Panc1 (cell line): ENCODE data around the gene RBMX. TPM values are rescaled to one million over a fixed set of nuclear protein-coding genes. Genes with fewer than 3 reads are reported as not detected.
A peak's percentile ranks its signal among the peaks of the same experiment; 100 is the strongest.

Experiments used
- ATAC-seq: fragments of 200-7000 bp; cut with Tn5 transposase; 2 replicates; pipeline ENCODE4 v1.9.1; 2020; ENCODE audit warnings: mild to moderate bottlenecking, moderate library complexity
- BruUV-seq: library from RNA; stranded (reverse); fragments of 400-500 nt; replicated peaks from 2 replicates; lab custom pipeline; 2021; lab: Mats Ljungman, UMichigan
- CTCF ChIA-PET: fragments of 300-600 bp; sonication (Branson Sonifier 250); formaldehyde crosslinking; loops from one replicate; lab custom pipeline; 2022; ENCODE audit warnings: antibody characterized with exemption; lab: Charles Lee
- POLR2A ChIA-PET: fragments of 300-600 bp; sonication (Branson Sonifier 250); formaldehyde crosslinking; loops from one replicate; lab custom pipeline; 2022; ENCODE audit warnings: antibody characterized with exemption; lab: Charles Lee
- DNase-seq: peaks from one replicate; pipeline ENCODE4 v3.0.0-alpha.2; 2010; ENCODE audit warnings: low read depth, low spot score
- H3K27ac ChIP-seq: 2 replicates; pipeline ENCODE4 v1.5.1; 2011; ENCODE audit warnings: mild to moderate bottlenecking, low read length, inconsistent platforms
- H3K27me3 ChIP-seq: fragments of 200-500 bp; sonication (Bioruptor generic); 2 replicates; pipeline ENCODE4 v1.6.0; 2014; ENCODE audit warnings: low read length, inconsistent platforms; ENCODE audit not compliant: control insufficient read depth, insufficient read depth
- H3K36me3 ChIP-seq: fragments of 200-500 bp; sonication (Bioruptor generic); 2 replicates; pipeline ENCODE4 v1.5.1; 2014; ENCODE audit warnings: inconsistent platforms, mild to moderate bottlenecking, low read length, moderate library complexity; ENCODE audit not compliant: control insufficient read depth, insufficient read depth
- H3K4me1 ChIP-seq: 2 replicates; pipeline ENCODE4 v1.5.1; 2011; ENCODE audit warnings: inconsistent platforms, mild to moderate bottlenecking, low read length, moderate library complexity; ENCODE audit not compliant: control insufficient read depth, insufficient read depth
- H3K4me3 ChIP-seq, 2 experiments: 2 replicates each; pipeline ENCODE4 v1.5.1; 2011 to 2012; ENCODE audit warnings: low read depth in 2 of 2, low read length in 2 of 2, mild to moderate bottlenecking in 2 of 2, inconsistent platforms in 1 of 2, moderate library complexity in 1 of 2
- H3K9me3 ChIP-seq: fragments of 200-500 bp; sonication (Bioruptor generic); 2 replicates; pipeline ENCODE4 v1.5.1; 2014; ENCODE audit warnings: low read depth, mild to moderate bottlenecking, inconsistent platforms, low read length, moderate library complexity; ENCODE audit not compliant: control insufficient read depth, insufficient read depth
- CTCF ChIP-seq: fragments of 450-650 bp; IDR thresholded peaks from 2 replicates; pipeline ENCODE4 v1.5.1; 2017; ENCODE audit warnings: mild to moderate bottlenecking
- POLR2AphosphoS5 ChIP-seq: IDR thresholded peaks from 2 replicates; pipeline ENCODE4 v1.6.1; 2012; ENCODE audit warnings: mild to moderate bottlenecking, low read depth, low read length, moderate library complexity
- REST ChIP-seq, 2 experiments: IDR thresholded peaks; 2 replicates each; pipeline ENCODE4 v1.6.1; 2011 to 2012; ENCODE audit warnings: low read depth in 2 of 2, control low read depth in 1 of 2, low read length in 1 of 2, mild to moderate bottlenecking in 1 of 2, moderate library complexity in 1 of 2; ENCODE audit not compliant: insufficient read depth in 1 of 2
- SIN3A ChIP-seq: IDR thresholded peaks from 2 replicates; pipeline ENCODE4 v1.6.1; 2012; ENCODE audit warnings: low read depth, mild to moderate bottlenecking, low read length, moderate library complexity, borderline replicate concordance; ENCODE audit not compliant: insufficient read depth
- TCF7L2 ChIP-seq: IDR thresholded peaks from 2 replicates; pipeline ENCODE4 v1.6.1; 2011; ENCODE audit warnings: mild to moderate bottlenecking, low read depth, low read length, inconsistent platforms
- in situ Hi-C: cut with HindIII; loops from 2 replicates; pipeline ENCODE4 v1.10.0; 2016; ENCODE audit warnings: low sequenced_read_pairs, low pct_unique_long_range_greater_than_20kb
- intact Hi-C: fragments of 100-400 bp; cut with micrococcal nuclease; formaldehyde crosslinking; loops from one replicate; pipeline ENCODE4 v1.10.0; 2022; ENCODE audit not compliant: unreplicated experiment
- total RNA-seq: library from RNA; stranded (reverse); gene quantifications from one replicate; pipeline ENCODE4 v1.2.1, GENCODE V29; 2021; ENCODE audit not compliant: unreplicated experiment

Gene RBMX
- total RNA-seq, 1 experiment from 2014 or later = 239 TPM

GRCh38 chrX:136911253-136911652, 30.7 kb upstream of the RBMX start:
- ATAC-seq = no peak
- CTCF ChIA-PET = no interaction called here
- Histone ChIP-seq H3K4me3 (peak overlapping the region in 1 of 2 experiments; percentile 98; a peak in 1 of 4 replicates), H3K27ac (peak overlapping the region; percentile 91), H3K9me3 (no peaks in the 10 kb centered on the region), H3K27me3 (no peaks in the 10 kb centered on the region), H3K36me3 (no peaks in the 10 kb centered on the region), H3K4me1 (peaks cover 5% of the 10 kb centered on the region)
- TF ChIP-seq TCF7L2 (no peak), SIN3A (no peak), POLR2AphosphoS5 (no peak), REST (IDR thresholded peaks at IDR 0.05; ENCODE audit: insufficient read depth in 1 of 2, low read depth in 2 of 2, low read length in 1 of 2) (no peak), CTCF (no peak)
- BruUV-seq = no TSS peak
- in situ Hi-C loops (no loop called here), intact Hi-C loops (no loop called here)
- DNase-seq = no peak
- POLR2A ChIA-PET = no interaction called here

- intact Hi-C loops = no loop called here
- BruUV-seq = TSS peak; percentile 74
Measured at GRCh38 chrX:136910565-136911035, 30.1 kb upstream of the RBMX start.

More at GRCh38 chrX:136910565-136911035, 30.1 kb upstream of the RBMX start:
- Histone ChIP-seq H3K4me3 (peak overlapping the region; percentile 89 to 98), H3K27ac (peak overlapping the region; percentile 91), H3K36me3 (no peaks in the 10 kb centered on the region), H3K4me1 (peaks cover 5% of the 10 kb centered on the region), H3K9me3 (no peaks in the 10 kb centered on the region), H3K27me3 (no peaks in the 10 kb centered on the region)
- DNase-seq = no peak
- ATAC-seq = no peak
- CTCF ChIA-PET = no interaction called here
- in situ Hi-C loops = no loop called here
- TF ChIP-seq REST (IDR thresholded peaks at IDR 0.05; ENCODE audit: insufficient read depth in 1 of 2, low read depth in 2 of 2, low read length in 1 of 2) = no peak
- POLR2A ChIA-PET = no interaction called here
